GM18951 (cell line): ENCODE measurements around the gene CEP83.

Experiments
- POLR2A ChIP-seq: IDR thresholded peaks from 4 replicates; pipeline ENCODE4 v1.6.1; 2011; ENCODE audit warnings: mild to moderate bottlenecking; ENCODE audit not compliant: insufficient read length, insufficient read depth; ENCODE audit errors: extremely low read depth
- in situ Hi-C: fragments of 300-500 bp; cut with MboI; formaldehyde crosslinking; loops from one replicate; pipeline ENCODE4 v1.12.0; 2022; ENCODE audit warnings: low sequenced_read_pairs, mixed read lengths, inconsistent platforms; ENCODE audit not compliant: unreplicated experiment

CEP83 gene

GRCh38 chr12:94277426-94278000 lies 182.2 kb downstream of the CEP83 start:
- in situ Hi-C loops = no loop called here
- no peak for TF ChIP-seq POLR2A

- TF ChIP-seq POLR2A = no peak
- in situ Hi-C loops = no loop called here
Measured at GRCh38 chr12:94276725-94277124, 182.9 kb downstream of the CEP83 start.

- in situ Hi-C loops = no loop called here
- TF ChIP-seq POLR2A = no peak
Measured at GRCh38 chr12:94273272-94273671, 186.4 kb downstream of the CEP83 start.

GRCh38 chr12:94272280-94272679 lies 187.4 kb downstream of the CEP83 start:
- in situ Hi-C loops = no loop called here

GRCh38 chr12:94271351-94271750 lies 188.3 kb downstream of the CEP83 start:
- no peak for TF ChIP-seq POLR2A
- in situ Hi-C loops = no loop called here

More at GRCh38 chr12:94272280-94272679, 187.4 kb downstream of the CEP83 start:
- no peak for TF ChIP-seq POLR2A

- in situ Hi-C loops = no loop called here
- no peak for TF ChIP-seq POLR2A
Measured at GRCh38 chr12:94269316-94269999, 190.2 kb downstream of the CEP83 start.

- TF ChIP-seq POLR2A = no peak
- in situ Hi-C loops = no loop called here
Measured at GRCh38 chr12:94267921-94268471, 191.7 kb downstream of the CEP83 start.

GRCh38 chr12:94267537-94267872 lies 192.2 kb downstream of the CEP83 start:
- no peak for TF ChIP-seq POLR2A
- in situ Hi-C loops = no loop called here

- TF ChIP-seq POLR2A = no peak
- in situ Hi-C loops = no loop called here
Measured at GRCh38 chr12:94266796-94267536, 192.7 kb downstream of the CEP83 start.

- in situ Hi-C loops = no loop called here
- TF ChIP-seq POLR2A = no peak
Measured at GRCh38 chr12:94265966-94266745, 193.5 kb downstream of the CEP83 start.

- in situ Hi-C loops = no loop called here
- no peak for TF ChIP-seq POLR2A
Measured at GRCh38 chr12:94265539-94265938, 194.1 kb downstream of the CEP83 start.

GRCh38 chr12:94264736-94265485 lies 194.8 kb downstream of the CEP83 start:
- TF ChIP-seq POLR2A = no peak
- in situ Hi-C loops = no loop called here
